ENCODE data around the gene CCRL2. TPM values are rescaled to one million over a fixed set of nuclear protein-coding genes. Genes with fewer than 3 reads are reported as not detected.
"Not testable (repeated sequence)": the region's sequence is repeated elsewhere in the genome, so short reads cannot be mapped to it uniquely, and the experiment has no call there.

The CCRL2 gene
- polyA plus RNA-seq, 1 donor from 2014 or later: not detected

GRCh38 chr3:46389306-46389705 is 17.8 kb upstream of the CCRL2 start:
- no peak overlapping the region for H3K4me3 ChIP-seq (ENCODE audit: low read length)
- no peak overlapping the region for H3K27ac ChIP-seq (ENCODE audit: low read length)
- H2AFZ ChIP-seq (ENCODE audit: low read depth, low read length): no peak overlapping the region
- no peaks in the 10 kb centered on the region for H3K79me2 ChIP-seq (replicated peaks; ENCODE audit: insufficient read depth, low read length)
- no peaks in the 10 kb centered on the region for H3K27me3 ChIP-seq (ENCODE audit: insufficient read depth, low read depth, low read length)
- no peaks in the 10 kb centered on the region for H3K9me3 ChIP-seq (ENCODE audit: low read length)
- no peaks in the 10 kb centered on the region for H4K20me1 ChIP-seq (ENCODE audit: insufficient read depth)
- no peak overlapping the region for H3K4me2 ChIP-seq (ENCODE audit: low read length)
- no peaks in the 10 kb centered on the region for H3K9me2 ChIP-seq (ENCODE audit: insufficient read depth, low read length)
- no peak overlapping the region for H3K9ac ChIP-seq (ENCODE audit: low read length)
- no peaks in the 10 kb centered on the region for H3K36me3 ChIP-seq (ENCODE audit: insufficient read depth, low read length)
- no peaks in the 10 kb centered on the region for H3F3A ChIP-seq (ENCODE audit: insufficient read depth, low read length, poor library complexity, severe bottlenecking)
- TF ChIP-seq RAD21 (conservative IDR thresholded peaks at IDR 0.05) (no peak), EP300 (conservative IDR thresholded peaks at IDR 0.05; ENCODE audit: poor library complexity, severe bottlenecking) (no peak), REST (IDR thresholded peaks at IDR 0.05; ENCODE audit: borderline replicate concordance) (no peak), SMC3 (conservative IDR thresholded peaks at IDR 0.05; ENCODE audit: poor library complexity) (no peak), TAF1 (IDR thresholded peaks at IDR 0.05; ENCODE audit: low read depth) (no peak), POLR2AphosphoS5 (IDR thresholded peaks at IDR 0.05) (no peak), EZH2 (IDR thresholded peaks at IDR 0.05; ENCODE audit: borderline replicate concordance, insufficient read depth, low read length, poor library complexity, severe bottlenecking) (no peak), MXI1 (conservative IDR thresholded peaks at IDR 0.05; ENCODE audit: poor library complexity, severe bottlenecking) (no peak)
- TF ChIP-seq, protein P1, sequence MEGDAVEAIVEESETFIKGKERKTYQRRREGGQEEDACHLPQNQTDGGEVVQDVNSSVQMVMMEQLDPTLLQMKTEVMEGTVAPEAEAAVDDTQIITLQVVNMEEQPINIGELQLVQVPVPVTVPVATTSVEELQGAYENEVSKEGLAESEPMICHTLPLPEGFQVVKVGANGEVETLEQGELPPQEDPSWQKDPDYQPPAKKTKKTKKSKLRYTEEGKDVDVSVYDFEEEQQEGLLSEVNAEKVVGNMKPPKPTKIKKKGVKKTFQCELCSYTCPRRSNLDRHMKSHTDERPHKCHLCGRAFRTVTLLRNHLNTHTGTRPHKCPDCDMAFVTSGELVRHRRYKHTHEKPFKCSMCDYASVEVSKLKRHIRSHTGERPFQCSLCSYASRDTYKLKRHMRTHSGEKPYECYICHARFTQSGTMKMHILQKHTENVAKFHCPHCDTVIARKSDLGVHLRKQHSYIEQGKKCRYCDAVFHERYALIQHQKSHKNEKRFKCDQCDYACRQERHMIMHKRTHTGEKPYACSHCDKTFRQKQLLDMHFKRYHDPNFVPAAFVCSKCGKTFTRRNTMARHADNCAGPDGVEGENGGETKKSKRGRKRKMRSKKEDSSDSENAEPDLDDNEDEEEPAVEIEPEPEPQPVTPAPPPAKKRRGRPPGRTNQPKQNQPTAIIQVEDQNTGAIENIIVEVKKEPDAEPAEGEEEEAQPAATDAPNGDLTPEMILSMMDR (IDR thresholded peaks at IDR 0.05; ENCODE audit: poor library complexity, severe bottlenecking): no peak

DNA sequence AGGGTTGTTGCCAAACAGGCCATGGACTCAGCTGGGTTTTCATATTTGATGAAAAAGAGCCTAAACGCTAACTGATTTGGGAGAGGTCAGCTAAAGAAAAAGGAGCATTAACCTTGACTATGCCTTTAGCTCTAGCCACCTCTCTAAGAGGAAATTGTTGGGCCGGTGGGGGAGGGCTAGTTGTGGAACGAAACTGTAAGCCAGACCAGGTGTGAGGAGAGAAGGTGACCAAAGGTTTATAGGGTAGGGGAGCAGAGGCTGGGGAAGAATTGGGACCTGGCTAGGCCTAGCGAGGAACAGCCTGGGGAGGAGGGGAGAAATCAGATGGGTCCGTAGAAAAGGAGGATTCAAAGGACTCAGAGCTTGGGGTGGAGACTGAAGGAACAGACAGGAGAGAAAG is 15.5 kb upstream of the CCRL2 start:
- H3K4me2 ChIP-seq (ENCODE audit: low read length); H3K4me3 ChIP-seq (ENCODE audit: low read length); H3K27me3 ChIP-seq (ENCODE audit: insufficient read depth, low read depth, low read length); H4K20me1 ChIP-seq (ENCODE audit: insufficient read depth); H3K9ac ChIP-seq (ENCODE audit: low read length); H3K79me2 ChIP-seq (replicated peaks; ENCODE audit: insufficient read depth, low read length); H3K27ac ChIP-seq (ENCODE audit: low read length); H2AFZ ChIP-seq (ENCODE audit: low read depth, low read length); H3K9me2 ChIP-seq (ENCODE audit: insufficient read depth, low read length); H3K36me3 ChIP-seq (ENCODE audit: insufficient read depth, low read length); H3F3A ChIP-seq (ENCODE audit: insufficient read depth, low read length, poor library complexity, severe bottlenecking); H3K9me3 ChIP-seq (ENCODE audit: low read length): not testable (repeated sequence)

- Histone ChIP-seq H3K9me2 (ENCODE audit: insufficient read depth, low read length) (no peaks in the 10 kb centered on the region), H2AFZ (ENCODE audit: low read depth, low read length) (no peak overlapping the region), H3K27me3 (ENCODE audit: insufficient read depth, low read depth, low read length) (no peaks in the 10 kb centered on the region), H3K9me3 (ENCODE audit: low read length) (no peaks in the 10 kb centered on the region), H3K79me2 (replicated peaks; ENCODE audit: insufficient read depth, low read length) (no peaks in the 10 kb centered on the region), H3F3A (ENCODE audit: insufficient read depth, low read length, poor library complexity, severe bottlenecking) (no peaks in the 10 kb centered on the region), H3K4me2 (ENCODE audit: low read length) (no peak overlapping the region), H3K36me3 (ENCODE audit: insufficient read depth, low read length) (no peaks in the 10 kb centered on the region), H3K4me3 (ENCODE audit: low read length) (no peak overlapping the region), H4K20me1 (ENCODE audit: insufficient read depth) (no peaks in the 10 kb centered on the region), H3K27ac (ENCODE audit: low read length) (no peak overlapping the region), H3K9ac (ENCODE audit: low read length) (no peak overlapping the region)
- no peak for TF ChIP-seq SMC3 (conservative IDR thresholded peaks at IDR 0.05; ENCODE audit: poor library complexity)
- no peak for TF ChIP-seq TAF1 (IDR thresholded peaks at IDR 0.05; ENCODE audit: low read depth)
- no peak for TF ChIP-seq POLR2AphosphoS5 (IDR thresholded peaks at IDR 0.05)
- no peak for TF ChIP-seq MXI1 (conservative IDR thresholded peaks at IDR 0.05; ENCODE audit: poor library complexity, severe bottlenecking)
- TF ChIP-seq EZH2 (IDR thresholded peaks at IDR 0.05; ENCODE audit: borderline replicate concordance, insufficient read depth, low read length, poor library complexity, severe bottlenecking): no peak
- TF ChIP-seq, protein P1 (IDR thresholded peaks at IDR 0.05; ENCODE audit: poor library complexity, severe bottlenecking): no peak
- TF ChIP-seq REST (IDR thresholded peaks at IDR 0.05; ENCODE audit: borderline replicate concordance): no peak
- no peak for TF ChIP-seq EP300 (conservative IDR thresholded peaks at IDR 0.05; ENCODE audit: poor library complexity, severe bottlenecking)
- TF ChIP-seq RAD21 (conservative IDR thresholded peaks at IDR 0.05): no peak
Observed at GRCh38 chr3:46393011-46393410, 14.0 kb upstream of the CCRL2 start.

Data from neural cell (in vitro differentiated cells).